Measurements from ENCODE around the gene CFTR. TPM values are rescaled to one million over a fixed set of nuclear protein-coding genes. Genes with fewer than 3 reads are reported as not detected.

The CFTR gene
- total and polyA plus RNA-seq, 2 of the 8 experiments (the other 6 are each of a cell fraction or from before 2014, with no cell fraction given) = 1.2 to 1.6 TPM

- FAIRE-seq = no peak
- Histone ChIP-seq H2AFZ (ENCODE audit: low read length) (no peak overlapping the region), H3K4me3 (ENCODE audit: extremely low read depth in 1 of 4, insufficient read depth in 2 of 4, low read depth in 3 of 4, low read length in 4 of 4) (no peak overlapping the region), H3K18ac (ENCODE audit: extremely low read depth, low read length) (no peak overlapping the region), H4K91ac (replicated peaks; ENCODE audit: insufficient read length, low read length) (no peak overlapping the region), H4K20me1 (replicated peaks in 1 of 2; ENCODE audit: control insufficient read depth in 1 of 2, insufficient read depth in 2 of 2, low read length in 2 of 2) (no peaks in the 10 kb centered on the region), H3K27ac (ENCODE audit: low read depth, low read length) (no peak overlapping the region), H3K79me1 (ENCODE audit: low read depth, low read length) (no peaks in the 10 kb centered on the region), H3K9me3 (ENCODE audit: insufficient read depth in 2 of 2, low read depth in 1 of 2, low read length in 1 of 2) (no peaks in the 10 kb centered on the region), H2BK20ac (ENCODE audit: low read length) (no peak overlapping the region), H3K23me2 (ENCODE audit: low read depth, low read length) (no peaks in the 10 kb centered on the region; the same call in 1 of the 2 replicates), H2BK5ac (ENCODE audit: low read depth, low read length) (no peak overlapping the region), H2BK120ac (replicated peaks; ENCODE audit: low read depth, low read length) (no peak overlapping the region), H2BK15ac (ENCODE audit: low read length) (no peak overlapping the region), H3K4me1 (replicated peaks in 1 of 4; ENCODE audit: control insufficient read depth in 3 of 4, insufficient read depth in 4 of 4, low read length in 3 of 4) (peaks cover 2 to 7% (median 4%) of the 10 kb centered on the region in 4 experiments; a peak in 3 of 7 replicates), H3K27me3 (replicated peaks in 1 of 4; ENCODE audit: control insufficient read depth in 3 of 4, extremely low read depth in 1 of 4, insufficient read depth in 3 of 4, low read length in 3 of 4) (no peaks in the 10 kb centered on the region), H3K4me2 (ENCODE audit: insufficient read depth in 1 of 2, low read depth in 2 of 2, low read length in 2 of 2) (no peak overlapping the region), H2AK5ac (ENCODE audit: low read depth, low read length) (no peak overlapping the region), H3K56ac (replicated peaks; ENCODE audit: insufficient read length, low read depth, low read length) (no peak overlapping the region), H4K8ac (ENCODE audit: extremely low read depth, insufficient read depth, low read length) (no peak overlapping the region), H3K79me2 (ENCODE audit: control insufficient read depth in 1 of 2, insufficient read depth in 2 of 2, low read length in 2 of 2) (no peaks in the 10 kb centered on the region), H3K23ac (ENCODE audit: insufficient read length) (no peak overlapping the region), H2BK12ac (ENCODE audit: low read depth, low read length) (no peak overlapping the region), H3K4ac (replicated peaks; ENCODE audit: insufficient read length, low read depth, low read length) (no peak overlapping the region), H3K9ac (replicated peaks in 1 of 4; ENCODE audit: extremely low read depth in 1 of 4, low read depth in 3 of 4, low read length in 3 of 4) (no peak overlapping the region), H3K36me3 (ENCODE audit: control insufficient read depth in 2 of 4, insufficient read depth in 4 of 4, low read length in 3 of 4) (no peaks in the 10 kb centered on the region), H4K5ac (ENCODE audit: insufficient read length, low read depth, low read length) (no peak overlapping the region), H3K14ac (ENCODE audit: insufficient read length) (no peak overlapping the region)
- POLR2A ChIA-PET (ENCODE audit: partially characterized antibody) = no interaction called here
- no peak for DNase-seq (ENCODE audit: low read depth in 1 of 2, low spot score in 2 of 2)
- CTCF ChIA-PET (ENCODE audit: partially characterized antibody) = interaction anchor here (1.0 to 2.9 kb wide), 5 partner anchors 9 to 467 kb away, joined by 3 to 10 read pairs (median 5); no protein-coding TSS in a partner anchor
- no peak for TF ChIP-seq NANOG (IDR thresholded peaks at IDR 0.05; ENCODE audit: insufficient read depth, low read depth, low read length, poor library complexity, severe bottlenecking)
Measured at GRCh38 chr7:117685795-117686194, 206.0 kb downstream of the CFTR start.
